ENCODE measurements around the gene MCC. TPM values are rescaled to one million over a fixed set of nuclear protein-coding genes. Genes with fewer than 3 reads are reported as not detected.
A peak's percentile ranks its signal among the peaks of the same experiment; 100 is the strongest.

The MCC gene
- total and polyA plus RNA-seq, 4 donors: 1.6 to 38.6 (median 11.2) TPM

GRCh38 chr5:112977440-112977861, 510.8 kb downstream of the MCC start:
- no peak for ATAC-seq (ENCODE audit: insufficient read depth, low FRiP score)

GRCh38 chr5:112976432-112977309, 511.6 kb downstream of the MCC start, which contains the start of gene DCP2:
DCP2 (plus strand) TSS chr5:112976798; CDS start chr5:112976934, 136 bp downstream.
- 1% methylated on average over 75 of the region's 75 CpGs for WGBS, 2 donors
- Histone ChIP-seq H3K27ac (ENCODE audit: low read depth in 1 of 2, low read length in 1 of 2) (peak within 1 kb of the TSS; percentile 90 to 97), H3K4me3 (peak within 1 kb of the TSS; percentile 84), H3K9me3 (ENCODE audit: control insufficient read depth in 4 of 4, insufficient read depth in 3 of 4, low read length in 3 of 4) (no peaks in the 10 kb centered on the region), H3K36me3 (ENCODE audit: control insufficient read depth in 4 of 4, insufficient read depth in 4 of 4, low read length in 4 of 4) (peaks cover 0 to 3% (median 1%) of the 10 kb centered on the region in 4 donors), H3K27me3 (ENCODE audit: control insufficient read depth in 3 of 3, insufficient read depth in 3 of 3, low read length in 2 of 3) (no peaks in the 10 kb centered on the region), H3K9ac (ENCODE audit: insufficient read depth in 1 of 2, low read length in 2 of 2) (peak within 1 kb of the TSS; percentile 76 to 84), H3K4me1 (ENCODE audit: control insufficient read depth in 5 of 5, insufficient read depth in 5 of 5, low read length in 5 of 5) (peaks cover 0 to 28% (median 3%) of the 10 kb centered on the region in 5 donors)
- DNase-seq: peak; percentile 97 to 100 (median 99)
- no peak for TF ChIP-seq CTCF (IDR thresholded peaks at IDR 0.05; ENCODE audit: control extremely low read depth, extremely low read depth)
- peak; percentile 98 for ATAC-seq (ENCODE audit: insufficient read depth, low FRiP score)

More at GRCh38 chr5:112977440-112977861, 510.8 kb downstream of the MCC start:
- peaks cover 0 to 28% (median 3%) of the 10 kb centered on the region in 5 donors for H3K4me1 ChIP-seq (ENCODE audit: control insufficient read depth in 5 of 5, insufficient read depth in 5 of 5, low read length in 5 of 5)
- H3K9me3 ChIP-seq (ENCODE audit: control insufficient read depth in 4 of 4, insufficient read depth in 3 of 4, low read length in 3 of 4): no peaks in the 10 kb centered on the region
- no peak for TF ChIP-seq CTCF (IDR thresholded peaks at IDR 0.05; ENCODE audit: control extremely low read depth, extremely low read depth)
- 0 to 1% methylated on average over 16 of the region's 16 CpGs for WGBS, 2 donors
- H3K36me3 ChIP-seq (ENCODE audit: control insufficient read depth in 4 of 4, insufficient read depth in 4 of 4, low read length in 4 of 4): peaks cover 0 to 8% (median 4%) of the 10 kb centered on the region in 4 donors
- DNase-seq: peak in 2 of 3 donors; percentile 40 to 63
- H3K27me3 ChIP-seq (ENCODE audit: control insufficient read depth in 3 of 3, insufficient read depth in 3 of 3, low read length in 2 of 3): no peaks in the 10 kb centered on the region
- peak overlapping the region; percentile 69 to 76 for H3K9ac ChIP-seq (ENCODE audit: insufficient read depth in 1 of 2, low read length in 2 of 2)
- peak overlapping the region; percentile 90 to 97 for H3K27ac ChIP-seq (ENCODE audit: low read depth in 1 of 2, low read length in 1 of 2)
- peak overlapping the region; percentile 84 for H3K4me3 ChIP-seq

DNA sequence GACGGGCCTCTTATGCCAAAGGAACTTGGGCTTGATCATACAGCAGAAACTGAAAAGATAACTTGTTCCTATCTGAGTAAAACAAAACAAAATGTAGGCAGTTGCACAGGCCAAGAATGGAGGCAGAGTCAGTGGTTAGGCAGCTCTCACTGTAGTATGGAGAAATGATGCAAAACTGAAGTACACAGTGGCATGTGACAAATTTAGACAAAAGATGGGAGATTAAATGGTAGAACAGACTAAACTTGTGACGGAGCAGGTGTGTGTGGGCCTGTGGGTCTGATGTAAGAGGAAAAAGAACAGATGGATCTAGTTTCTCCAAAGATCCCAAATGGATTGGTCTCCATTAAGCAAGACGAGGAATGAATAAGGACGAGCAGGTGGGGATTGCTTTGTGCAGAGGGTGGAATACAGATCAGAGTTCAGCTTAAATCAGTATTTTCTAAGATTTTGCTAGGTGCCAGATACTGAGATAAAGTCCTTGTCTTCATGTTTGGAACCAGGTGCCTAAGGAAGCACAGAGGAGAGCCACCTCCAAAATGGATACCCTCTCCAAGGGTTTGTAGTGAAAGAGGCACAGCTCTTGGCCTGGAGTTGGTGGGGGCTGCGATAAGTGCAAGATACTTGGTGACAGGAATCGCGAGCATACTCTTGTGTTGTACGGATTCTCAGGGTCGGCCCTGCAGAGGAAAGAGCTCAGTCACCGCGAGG, 512.4 kb downstream of the MCC start:
- TF ChIP-seq CTCF (IDR thresholded peaks at IDR 0.05; ENCODE audit: control extremely low read depth, extremely low read depth): no peak
- Histone ChIP-seq H3K27me3 (ENCODE audit: control insufficient read depth in 3 of 3, insufficient read depth in 3 of 3, low read length in 2 of 3) (no peaks in the 10 kb centered on the region), H3K4me1 (ENCODE audit: control insufficient read depth in 5 of 5, insufficient read depth in 5 of 5, low read length in 5 of 5) (peaks cover 0 to 28% (median 2%) of the 10 kb centered on the region in 5 donors), H3K4me3 (peak overlapping the region; percentile 51), H3K9ac (ENCODE audit: insufficient read depth in 1 of 2, low read length in 2 of 2) (peak overlapping the region in 1 of 2 donors; percentile 84), H3K9me3 (ENCODE audit: control insufficient read depth in 4 of 4, insufficient read depth in 3 of 4, low read length in 3 of 4) (no peaks in the 10 kb centered on the region), H3K36me3 (ENCODE audit: control insufficient read depth in 4 of 4, insufficient read depth in 4 of 4, low read length in 4 of 4) (peaks cover 0 to 3% (median 0%) of the 10 kb centered on the region in 4 donors), H3K27ac (ENCODE audit: low read depth in 1 of 2, low read length in 1 of 2) (peak overlapping the region; percentile 74 to 84)
- WGBS, 2 donors: 35 to 38% methylated on average over 11 of the region's 11 CpGs
- peak; percentile 12 for ATAC-seq (ENCODE audit: insufficient read depth, low FRiP score)
- no peak for DNase-seq
